Amniotic epithelial cell (primary cell): ENCODE data around the gene COPE.

Source experiments
- DNase-seq: peaks from one replicate; pipeline ENCODE4 v3.0.0-alpha.2; 2010; ENCODE audit warnings: low read depth

Gene COPE

GRCh38 chr19:18867751-18868150 is 51.4 kb downstream of the COPE start:
- DNase-seq = no peak

- no peak for DNase-seq
These were observed 52.0 kb downstream of the COPE start for GRCh38 chr19:18867199-18867598.

- DNase-seq = no peak
These were observed 52.4 kb downstream of the COPE start for GRCh38 chr19:18866800-18867123.

GRCh38 chr19:18865973-18866799 is 53.0 kb downstream of the COPE start:
- DNase-seq = peak; percentile 20

- DNase-seq = no peak
These were observed 53.8 kb downstream of the COPE start for GRCh38 chr19:18865106-18865972.

- no peak for DNase-seq
These were observed 55.3 kb downstream of the COPE start for GRCh38 chr19:18863843-18864362.

- no peak for DNase-seq
These were observed 56.0 kb downstream of the COPE start for GRCh38 chr19:18862976-18863842.

GRCh38 chr19:18861917-18862316 is 57.3 kb downstream of the COPE start:
- no peak for DNase-seq

GRCh38 chr19:18861235-18861634 is 58.0 kb downstream of the COPE start:
- no peak for DNase-seq

- no peak for DNase-seq
These were observed 58.5 kb downstream of the COPE start for GRCh38 chr19:18860725-18861124.

- DNase-seq = no peak
These were observed 58.9 kb downstream of the COPE start for GRCh38 chr19:18860302-18860700.

- no peak for DNase-seq
These were observed 59.4 kb downstream of the COPE start for GRCh38 chr19:18859676-18860301.

GRCh38 chr19:18858906-18859646 is 60.1 kb downstream of the COPE start:
- DNase-seq = no peak

GRCh38 chr19:18857223-18857622 is 62.0 kb downstream of the COPE start:
- DNase-seq = no peak

- peak; percentile 56 for DNase-seq
These were observed 62.6 kb downstream of the COPE start for GRCh38 chr19:18856385-18857126.

- no peak for DNase-seq
These were observed 63.4 kb downstream of the COPE start for GRCh38 chr19:18855647-18856384.

- no peak for DNase-seq
These were observed 64.2 kb downstream of the COPE start for GRCh38 chr19:18854982-18855381.

- no peak for DNase-seq
These were observed 65.3 kb downstream of the COPE start for GRCh38 chr19:18853755-18854427.

- no peak for DNase-seq
These were observed 66.5 kb downstream of the COPE start for GRCh38 chr19:18852648-18853047.
